Measurements from ENCODE around the gene GARIN5B. TPM values are rescaled to one million over a fixed set of nuclear protein-coding genes. Genes with fewer than 3 reads are reported as not detected.
A peak's percentile ranks its signal among the peaks of the same experiment; 100 is the strongest.

The GARIN5B gene
- total RNA-seq, 1 donor from 2014 or later: not detected

DNA sequence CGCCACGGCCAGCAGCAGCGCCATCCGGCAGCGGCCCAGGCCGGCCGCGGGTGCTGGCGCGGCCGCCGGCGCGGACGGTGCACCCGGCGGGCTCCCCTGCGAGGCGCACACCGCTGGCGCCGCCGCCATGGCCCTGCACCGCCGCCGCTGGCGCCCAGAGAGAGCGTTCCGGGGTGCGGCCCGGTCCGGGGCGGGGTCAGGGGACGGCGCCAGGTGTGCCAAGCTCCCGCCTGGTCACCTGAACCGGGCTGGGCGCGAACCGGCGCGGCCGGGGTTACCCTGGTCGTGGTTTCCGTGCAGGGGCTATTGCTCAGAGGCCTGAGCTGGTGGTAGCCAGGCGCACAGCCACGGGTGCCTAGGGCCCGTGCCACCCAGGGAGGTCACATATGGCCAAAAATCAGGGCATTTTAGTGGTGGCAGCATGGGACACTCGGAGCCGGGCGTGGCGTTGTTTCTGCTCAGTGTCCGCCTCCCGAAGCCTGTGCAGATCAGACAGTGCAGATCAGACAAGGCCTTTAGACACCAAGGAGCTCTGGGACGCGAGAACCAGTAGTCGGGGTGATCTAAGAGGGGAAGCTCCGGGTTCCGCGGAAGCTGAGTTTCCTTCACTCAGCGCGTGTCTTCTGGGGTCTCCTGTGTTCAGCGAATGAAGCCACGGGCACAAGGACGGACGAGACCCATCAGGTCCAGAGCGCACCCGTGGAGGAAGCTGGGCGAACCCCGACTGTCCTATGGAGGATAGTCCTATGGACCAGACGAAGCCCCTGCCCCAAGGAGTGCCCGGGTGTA lies 21.3 kb upstream of the GARIN5B start, which contains the start of gene TMEM238:
Gene TMEM238, minus strand, starts transcription at position 162 of the 789 bp plus-strand sequence. Its CDS starts 33 bp downstream, at position 129.
- H3K36me3 ChIP-seq (ENCODE audit: control insufficient read depth, insufficient read depth, low read length): peaks cover 2% of the 10 kb centered on the region
- H3K4me3 ChIP-seq (ENCODE audit: low read depth, low read length): peak within 1 kb of the TSS; percentile 40
- no peak for DNase-seq (ENCODE audit: low read depth)
- TF ChIP-seq, protein P1, sequence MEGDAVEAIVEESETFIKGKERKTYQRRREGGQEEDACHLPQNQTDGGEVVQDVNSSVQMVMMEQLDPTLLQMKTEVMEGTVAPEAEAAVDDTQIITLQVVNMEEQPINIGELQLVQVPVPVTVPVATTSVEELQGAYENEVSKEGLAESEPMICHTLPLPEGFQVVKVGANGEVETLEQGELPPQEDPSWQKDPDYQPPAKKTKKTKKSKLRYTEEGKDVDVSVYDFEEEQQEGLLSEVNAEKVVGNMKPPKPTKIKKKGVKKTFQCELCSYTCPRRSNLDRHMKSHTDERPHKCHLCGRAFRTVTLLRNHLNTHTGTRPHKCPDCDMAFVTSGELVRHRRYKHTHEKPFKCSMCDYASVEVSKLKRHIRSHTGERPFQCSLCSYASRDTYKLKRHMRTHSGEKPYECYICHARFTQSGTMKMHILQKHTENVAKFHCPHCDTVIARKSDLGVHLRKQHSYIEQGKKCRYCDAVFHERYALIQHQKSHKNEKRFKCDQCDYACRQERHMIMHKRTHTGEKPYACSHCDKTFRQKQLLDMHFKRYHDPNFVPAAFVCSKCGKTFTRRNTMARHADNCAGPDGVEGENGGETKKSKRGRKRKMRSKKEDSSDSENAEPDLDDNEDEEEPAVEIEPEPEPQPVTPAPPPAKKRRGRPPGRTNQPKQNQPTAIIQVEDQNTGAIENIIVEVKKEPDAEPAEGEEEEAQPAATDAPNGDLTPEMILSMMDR (IDR thresholded peaks at IDR 0.05; ENCODE audit: insufficient read depth, low read length, poor library complexity, severe bottlenecking): no peak
- H3K27me3 ChIP-seq (ENCODE audit: control insufficient read depth, insufficient read depth, low read length): no peaks in the 10 kb centered on the region

DNA sequence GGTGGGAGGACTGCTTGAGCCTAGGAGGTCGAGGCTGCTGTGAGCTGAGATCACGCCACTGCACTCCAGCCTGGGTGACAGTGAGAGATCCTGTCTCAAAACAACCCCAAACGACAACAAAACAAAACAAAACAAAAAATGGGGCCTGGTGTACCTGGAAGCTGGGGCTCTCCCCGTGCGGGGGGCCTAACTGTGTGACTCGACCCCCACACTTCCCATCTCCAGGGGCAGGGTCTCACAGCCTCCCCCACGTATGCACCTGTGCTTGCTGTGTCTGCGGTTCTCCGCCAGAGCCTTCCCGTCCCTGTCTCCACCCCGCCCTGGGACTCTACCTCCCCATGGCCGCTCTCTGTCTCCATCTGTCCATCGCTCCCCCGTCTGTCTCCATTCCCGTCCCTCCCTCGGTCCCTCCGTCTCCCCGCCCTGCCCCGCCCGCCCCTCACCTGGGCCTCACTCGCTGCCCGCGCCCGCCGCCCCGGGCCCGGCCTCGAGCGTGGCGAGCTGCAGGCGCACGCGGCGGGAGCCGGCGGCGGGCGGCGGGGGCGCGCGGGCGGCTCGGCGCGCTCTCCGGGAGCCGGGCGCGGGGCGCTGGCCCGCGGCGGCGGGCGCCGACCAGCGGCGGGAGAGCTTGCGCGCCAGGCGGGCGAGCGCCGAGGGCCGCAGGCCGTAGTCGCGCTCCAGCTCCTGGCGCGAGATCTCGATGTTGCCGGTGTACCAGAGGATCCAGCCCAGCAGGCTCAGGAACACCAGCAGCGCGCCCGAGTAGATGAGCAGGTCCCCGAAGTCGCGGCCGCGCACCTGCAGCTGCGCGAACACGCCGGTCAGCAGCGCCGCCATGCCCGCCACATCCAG lies 20.4 kb upstream of the GARIN5B start:
- DNase-seq (ENCODE audit: low read depth): no peak
- H3K36me3 ChIP-seq (ENCODE audit: control insufficient read depth, insufficient read depth, low read length): no peaks in the 10 kb centered on the region
- TF ChIP-seq, protein P1 (IDR thresholded peaks at IDR 0.05; ENCODE audit: insufficient read depth, low read length, poor library complexity, severe bottlenecking): no peak
- H3K27me3 ChIP-seq (ENCODE audit: control insufficient read depth, insufficient read depth, low read length): no peaks in the 10 kb centered on the region
- H3K4me3 ChIP-seq (ENCODE audit: low read depth, low read length): peak overlapping the region; percentile 40

DNA sequence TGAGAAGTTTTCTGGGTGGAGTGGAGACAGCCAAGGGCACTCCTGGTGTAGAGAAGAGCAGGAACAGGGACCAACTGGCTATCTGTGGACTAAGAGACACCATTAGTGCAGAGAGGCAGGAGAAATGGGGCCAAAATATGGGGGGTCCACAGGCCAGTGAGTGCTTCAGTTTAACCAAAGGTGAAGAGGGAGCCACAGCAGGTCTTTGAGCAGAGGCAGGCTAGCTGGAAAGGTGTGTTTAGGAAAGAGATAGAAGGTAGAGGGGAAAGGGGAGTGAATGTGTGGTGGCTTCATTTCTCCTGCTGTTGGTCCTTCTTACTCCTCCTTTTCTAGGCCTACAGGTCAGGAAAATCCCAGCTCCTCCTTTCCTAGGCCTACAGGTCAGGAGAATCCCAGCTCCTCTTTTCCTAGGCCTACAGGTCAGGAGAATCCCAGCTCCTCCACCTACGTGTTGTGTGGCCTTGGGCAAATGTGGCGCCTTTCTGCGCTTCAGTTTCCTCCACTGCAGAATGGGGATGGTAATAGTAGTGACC lies 19.5 kb upstream of the GARIN5B start:
- Histone ChIP-seq H3K4me3 (ENCODE audit: low read depth, low read length) (no peak overlapping the region), H3K27me3 (ENCODE audit: control insufficient read depth, insufficient read depth, low read length) (peaks cover 5% of the 10 kb centered on the region), H3K36me3 (ENCODE audit: control insufficient read depth, insufficient read depth, low read length) (no peaks in the 10 kb centered on the region)
- TF ChIP-seq, protein P1 (IDR thresholded peaks at IDR 0.05; ENCODE audit: insufficient read depth, low read length, poor library complexity, severe bottlenecking): no peak
- no peak for DNase-seq (ENCODE audit: low read depth)

DNA sequence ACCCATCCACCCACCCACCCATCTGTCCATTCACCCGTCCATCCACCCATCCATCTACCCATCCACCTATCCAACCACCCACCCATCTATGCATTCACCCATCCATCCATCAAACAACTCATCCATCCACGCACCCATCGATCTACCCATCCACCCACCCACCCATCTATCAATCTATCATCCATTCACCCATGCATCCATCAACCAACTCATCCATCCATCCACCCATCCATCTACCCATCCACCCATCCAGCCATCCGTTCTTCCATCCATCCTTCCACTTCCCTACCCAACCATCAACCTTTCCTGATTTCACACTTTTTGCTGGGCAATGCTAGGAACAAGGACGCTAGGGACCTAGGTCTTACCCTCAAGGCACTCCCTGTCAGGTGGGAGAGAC lies 19.0 kb upstream of the GARIN5B start:
- TF ChIP-seq, protein P1 (IDR thresholded peaks at IDR 0.05; ENCODE audit: insufficient read depth, low read length, poor library complexity, severe bottlenecking): no peak
- peaks cover 7% of the 10 kb centered on the region for H3K27me3 ChIP-seq (ENCODE audit: control insufficient read depth, insufficient read depth, low read length)
- no peak for DNase-seq (ENCODE audit: low read depth)
- no peaks in the 10 kb centered on the region for H3K36me3 ChIP-seq (ENCODE audit: control insufficient read depth, insufficient read depth, low read length)
- H3K4me3 ChIP-seq (ENCODE audit: low read depth, low read length): no peak overlapping the region

DNA sequence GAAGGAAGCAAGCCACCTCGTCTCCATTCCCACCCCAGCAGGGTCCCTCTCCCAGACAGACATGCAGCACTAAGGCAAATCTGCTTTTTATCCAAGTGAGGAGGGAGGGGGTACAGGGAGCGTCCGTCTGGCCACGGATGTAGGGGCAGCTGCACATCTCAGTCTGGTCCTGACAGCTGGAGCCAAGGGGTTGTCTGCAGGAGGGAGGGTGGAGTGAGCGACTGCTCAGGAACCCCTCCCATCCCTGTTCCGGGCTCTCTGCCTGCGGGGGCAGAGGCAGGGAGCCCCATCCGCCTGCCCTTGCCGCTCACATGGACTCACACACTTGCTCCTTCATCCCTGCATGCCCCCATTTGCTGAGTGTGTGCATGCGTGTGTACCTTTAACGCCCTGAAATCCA lies 16.1 kb upstream of the GARIN5B start:
- H3K27me3 ChIP-seq (ENCODE audit: control insufficient read depth, insufficient read depth, low read length): peaks cover 7% of the 10 kb centered on the region
- no peak overlapping the region for H3K4me3 ChIP-seq (ENCODE audit: low read depth, low read length)
- no peak for DNase-seq (ENCODE audit: low read depth)
- no peaks in the 10 kb centered on the region for H3K36me3 ChIP-seq (ENCODE audit: control insufficient read depth, insufficient read depth, low read length)
- TF ChIP-seq, protein P1 (IDR thresholded peaks at IDR 0.05; ENCODE audit: insufficient read depth, low read length, poor library complexity, severe bottlenecking): no peak
